Panc1 (cell line): ENCODE results near the gene CRTC1.

Experiments
- POLR2AphosphoS5 ChIP-seq: IDR thresholded peaks from 2 replicates; pipeline ENCODE4 v1.6.1; 2012; ENCODE audit warnings: mild to moderate bottlenecking, low read depth, low read length, moderate library complexity
- TF ChIP-seq, protein P1 (sequence below): fragments of 450-650 bp; IDR thresholded peaks from 2 replicates; pipeline ENCODE4 v1.5.1; 2017; ENCODE audit warnings: mild to moderate bottlenecking

DNA sequence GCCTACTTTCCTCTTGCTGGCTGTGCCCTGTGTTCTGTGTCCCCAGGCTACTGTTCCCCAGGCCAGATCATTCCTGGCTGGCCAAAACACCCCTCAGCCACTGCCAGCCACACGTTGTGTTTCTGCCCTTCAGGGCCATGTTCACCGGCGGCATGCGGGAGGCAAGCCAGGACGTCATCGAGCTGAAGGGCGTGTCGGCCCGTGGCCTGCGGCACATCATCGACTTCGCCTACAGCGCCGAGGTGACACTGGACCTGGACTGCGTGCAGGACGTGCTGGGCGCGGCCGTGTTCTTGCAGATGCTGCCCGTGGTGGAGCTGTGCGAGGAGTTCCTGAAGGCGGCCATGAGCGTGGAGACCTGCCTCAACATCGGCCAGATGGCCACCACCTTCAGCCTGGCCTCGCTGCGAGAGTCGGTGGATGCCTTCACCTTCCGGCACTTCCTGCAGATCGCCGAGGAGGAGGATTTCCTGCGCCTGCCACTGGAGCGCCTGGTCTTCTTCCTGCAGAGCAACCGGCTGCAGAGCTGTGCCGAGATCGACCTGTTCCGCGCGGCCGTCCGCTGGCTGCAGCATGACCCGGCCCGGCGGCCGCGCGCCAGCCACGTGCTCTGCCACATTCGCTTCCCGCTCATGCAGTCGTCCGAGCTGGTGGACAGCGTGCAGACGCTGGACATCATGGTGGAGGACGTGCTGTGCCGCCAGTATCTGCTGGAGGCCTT lies 15.8 kb upstream of the CRTC1 start:
- TF ChIP-seq, protein P1, sequence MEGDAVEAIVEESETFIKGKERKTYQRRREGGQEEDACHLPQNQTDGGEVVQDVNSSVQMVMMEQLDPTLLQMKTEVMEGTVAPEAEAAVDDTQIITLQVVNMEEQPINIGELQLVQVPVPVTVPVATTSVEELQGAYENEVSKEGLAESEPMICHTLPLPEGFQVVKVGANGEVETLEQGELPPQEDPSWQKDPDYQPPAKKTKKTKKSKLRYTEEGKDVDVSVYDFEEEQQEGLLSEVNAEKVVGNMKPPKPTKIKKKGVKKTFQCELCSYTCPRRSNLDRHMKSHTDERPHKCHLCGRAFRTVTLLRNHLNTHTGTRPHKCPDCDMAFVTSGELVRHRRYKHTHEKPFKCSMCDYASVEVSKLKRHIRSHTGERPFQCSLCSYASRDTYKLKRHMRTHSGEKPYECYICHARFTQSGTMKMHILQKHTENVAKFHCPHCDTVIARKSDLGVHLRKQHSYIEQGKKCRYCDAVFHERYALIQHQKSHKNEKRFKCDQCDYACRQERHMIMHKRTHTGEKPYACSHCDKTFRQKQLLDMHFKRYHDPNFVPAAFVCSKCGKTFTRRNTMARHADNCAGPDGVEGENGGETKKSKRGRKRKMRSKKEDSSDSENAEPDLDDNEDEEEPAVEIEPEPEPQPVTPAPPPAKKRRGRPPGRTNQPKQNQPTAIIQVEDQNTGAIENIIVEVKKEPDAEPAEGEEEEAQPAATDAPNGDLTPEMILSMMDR, result no peak
- TF ChIP-seq POLR2AphosphoS5, result no peak
